Right ventricle myocardium superior (tissue), 1 donor: Measurements from ENCODE around the gene TRMT10B. TPM values are rescaled to one million over a fixed set of nuclear protein-coding genes. Genes with fewer than 3 reads are reported as not detected.
A peak's percentile ranks its signal among the peaks of the same experiment; 100 is the strongest.

Experiments used
- ATAC-seq: fragments of 200-7000 bp; cut with Tn5 transposase; one replicate; pipeline ENCODE4 v1.9.1; 2020; ENCODE audit warnings: mild to moderate bottlenecking; ENCODE audit not compliant: poor library complexity
- DNase-seq: peaks from one replicate; pipeline ENCODE4 v3.0.0-alpha.2; 2020
- intact Hi-C: fragments of 100-400 bp; cut with DNase I; formaldehyde crosslinking; loops from one replicate; pipeline ENCODE4 v1.11.2; 2022
- long read RNA-seq: library from polyadenylated mRNA; unstranded; transcript quantifications from one replicate; pipeline ENCODE4 v2.0.0, GENCODE V29; 2021
- total RNA-seq: library from RNA; stranded (reverse); fragmentation: NEBNext Ultra II Directional; extraction: Animal tissue kit (Norgen Biotek cat#: 25700); gene quantifications from one replicate; pipeline ENCODE4 v1.2.1, GENCODE V29; 2021
- donor health status: DM: no; HTN: yes; CAD: no; lungs with severe emphysema.

TRMT10B gene, protein sequence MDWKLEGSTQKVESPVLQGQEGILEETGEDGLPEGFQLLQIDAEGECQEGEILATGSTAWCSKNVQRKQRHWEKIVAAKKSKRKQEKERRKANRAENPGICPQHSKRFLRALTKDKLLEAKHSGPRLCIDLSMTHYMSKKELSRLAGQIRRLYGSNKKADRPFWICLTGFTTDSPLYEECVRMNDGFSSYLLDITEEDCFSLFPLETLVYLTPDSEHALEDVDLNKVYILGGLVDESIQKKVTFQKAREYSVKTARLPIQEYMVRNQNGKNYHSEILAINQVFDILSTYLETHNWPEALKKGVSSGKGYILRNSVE
- total RNA-seq = 3.7 TPM
- long read RNA-seq, partial matches to known transcripts = 0 of 22 reads
- long read RNA-seq, other reads (novel, unspliced or antisense) = 19 of 22 reads

DNA sequence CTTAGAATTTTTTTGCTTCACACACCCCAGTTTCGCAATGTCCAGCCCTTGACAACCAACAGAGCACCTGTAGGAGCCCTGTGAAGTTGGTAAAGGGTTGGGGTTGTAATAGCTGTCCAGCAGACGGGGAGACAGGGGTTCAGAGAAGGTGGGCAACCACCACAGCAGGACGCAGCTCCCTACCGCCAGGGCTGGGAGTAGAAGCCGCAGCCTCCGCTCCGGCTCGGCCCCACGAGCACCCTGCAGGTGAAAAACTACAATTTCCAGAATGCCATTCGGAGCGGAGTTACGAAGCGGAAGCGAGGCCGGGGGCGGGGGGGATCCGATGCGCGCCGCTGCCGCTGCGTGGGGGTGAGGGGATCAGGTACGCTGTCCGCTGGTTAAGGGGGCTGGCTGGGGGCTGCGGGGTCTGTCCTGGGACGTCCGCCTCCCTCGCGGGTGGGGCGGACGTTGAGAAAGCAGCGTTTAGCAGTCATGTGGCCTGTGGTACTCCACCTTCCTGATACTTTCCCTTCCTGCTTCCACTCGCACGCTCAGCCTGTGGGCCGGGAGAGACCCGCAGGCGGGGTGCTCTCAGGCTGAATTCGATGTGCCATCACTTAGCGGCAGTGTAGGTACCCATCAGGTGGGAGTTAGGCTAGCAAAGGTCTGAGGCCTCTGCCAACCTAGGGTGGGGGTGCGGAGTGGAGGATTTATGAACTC, at the start of gene TRMT10B:
Gene TRMT10B, plus strand, starts transcription at position 317 of the 702 bp plus-strand sequence. CDS start 8,127 bp downstream, outside the sequence.
- intact Hi-C loops = loop anchor here (10.0 kb wide), 2 partner anchors 151 to 169 kb away; partner anchors contain the start of gene SLC25A51
- ATAC-seq (peak; percentile 98), DNase-seq (peak; percentile 82)

DNA sequence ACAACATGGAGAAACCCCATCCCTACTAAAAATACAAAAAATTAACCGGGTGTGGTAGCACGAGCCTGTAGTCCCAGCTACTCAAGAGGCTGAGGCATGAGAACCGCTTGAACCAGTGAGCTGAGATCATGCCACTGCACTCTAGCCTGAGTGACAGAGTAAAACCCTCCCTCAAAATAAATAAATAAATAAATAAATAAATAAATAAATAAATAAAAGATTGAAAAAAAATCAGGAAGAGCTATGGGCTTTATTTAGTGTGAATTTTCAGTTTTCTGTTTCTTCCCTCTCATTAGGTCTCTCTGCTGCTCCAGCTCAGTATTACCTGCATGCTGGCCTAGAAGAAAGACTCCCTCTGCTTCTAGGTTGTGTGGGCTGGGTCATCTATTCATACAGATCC, 47.8 kb upstream of the TRMT10B start:
- DNase-seq (no peak), ATAC-seq (no peak)
- intact Hi-C loops = no loop called here

DNA sequence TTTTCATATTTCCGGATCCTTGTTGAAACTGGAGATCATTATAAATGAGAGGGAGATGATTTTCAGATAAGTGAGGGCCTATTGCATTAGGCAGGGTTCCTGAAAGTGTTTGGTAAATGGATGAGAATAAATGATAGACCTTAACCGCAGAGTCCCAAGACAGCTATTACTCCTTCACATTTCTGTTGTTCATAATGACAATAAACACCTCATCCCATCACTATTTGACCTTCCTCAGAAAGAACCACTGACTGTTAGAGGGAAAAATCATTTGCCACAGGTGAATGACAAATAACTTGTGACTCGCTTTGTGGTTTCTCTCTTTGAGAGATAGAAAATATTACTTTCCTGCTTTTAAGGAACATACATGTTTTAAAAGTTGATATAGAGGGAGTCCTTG, 47.3 kb upstream of the TRMT10B start:
- ATAC-seq (no peak), DNase-seq (no peak)
- intact Hi-C loops = no loop called here

DNA sequence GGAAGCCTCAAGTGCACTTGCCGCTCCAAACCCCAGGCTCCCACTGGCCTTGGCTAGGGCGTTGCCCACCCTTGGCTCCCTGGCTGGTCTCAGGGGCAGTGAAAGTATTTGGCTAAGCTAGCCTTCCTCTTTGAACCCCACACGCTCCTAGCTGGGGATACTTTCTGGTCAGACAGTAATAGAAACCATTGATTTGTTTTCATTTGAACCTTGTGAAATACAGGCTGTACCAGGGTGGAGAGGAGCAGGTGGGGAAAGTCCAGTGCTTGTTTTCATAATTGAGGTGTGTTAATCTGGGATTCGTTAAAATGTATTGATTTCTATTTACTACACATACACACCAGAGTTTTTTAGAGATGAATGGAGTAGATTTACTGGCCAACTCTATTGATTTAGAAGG, 45.9 kb upstream of the TRMT10B start:
- ATAC-seq = no peak
- intact Hi-C loops = no loop called here
- DNase-seq = no peak

DNA sequence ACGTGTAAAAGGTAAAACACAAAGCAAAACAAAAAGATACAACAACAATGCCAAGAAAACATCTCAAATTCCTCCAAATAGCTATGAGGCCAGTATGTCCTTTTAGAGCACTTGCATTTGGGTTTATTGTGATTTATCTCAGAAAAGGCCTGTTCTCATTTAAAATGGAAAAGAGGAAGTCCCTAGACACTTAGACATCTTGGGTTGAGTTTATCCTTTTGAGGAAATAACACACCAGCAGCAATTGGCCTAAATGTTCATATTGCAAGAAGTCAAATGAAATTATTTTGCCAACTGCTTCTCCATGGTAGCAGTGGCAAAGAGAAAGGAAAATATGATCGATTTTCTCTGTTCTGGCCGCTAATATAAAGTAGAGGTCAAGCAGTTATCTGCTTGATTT, 43.6 kb upstream of the TRMT10B start:
- ATAC-seq = no peak
- intact Hi-C loops = no loop called here
- no peak for DNase-seq

DNA sequence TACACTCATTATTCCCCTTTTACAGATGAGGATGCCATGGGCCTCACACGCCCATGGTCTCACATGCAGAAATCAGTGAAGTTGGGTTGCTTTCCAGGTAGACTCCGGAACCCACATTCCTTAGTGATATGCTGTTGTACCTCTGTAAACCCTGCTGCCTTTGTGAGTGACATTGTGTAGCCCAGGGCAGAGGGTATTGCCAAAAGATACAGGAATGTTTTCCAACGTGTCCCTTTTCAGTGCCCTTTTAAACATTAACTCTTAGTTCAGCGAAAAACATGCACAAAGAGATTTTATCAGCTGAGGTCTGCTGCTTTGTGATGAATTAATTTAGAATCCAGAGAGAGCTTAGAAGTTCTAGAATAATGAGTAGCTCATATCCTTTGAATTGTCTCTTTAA, 38.3 kb upstream of the TRMT10B start:
- intact Hi-C loops = no loop called here
- DNase-seq (no peak), ATAC-seq (no peak)

DNA sequence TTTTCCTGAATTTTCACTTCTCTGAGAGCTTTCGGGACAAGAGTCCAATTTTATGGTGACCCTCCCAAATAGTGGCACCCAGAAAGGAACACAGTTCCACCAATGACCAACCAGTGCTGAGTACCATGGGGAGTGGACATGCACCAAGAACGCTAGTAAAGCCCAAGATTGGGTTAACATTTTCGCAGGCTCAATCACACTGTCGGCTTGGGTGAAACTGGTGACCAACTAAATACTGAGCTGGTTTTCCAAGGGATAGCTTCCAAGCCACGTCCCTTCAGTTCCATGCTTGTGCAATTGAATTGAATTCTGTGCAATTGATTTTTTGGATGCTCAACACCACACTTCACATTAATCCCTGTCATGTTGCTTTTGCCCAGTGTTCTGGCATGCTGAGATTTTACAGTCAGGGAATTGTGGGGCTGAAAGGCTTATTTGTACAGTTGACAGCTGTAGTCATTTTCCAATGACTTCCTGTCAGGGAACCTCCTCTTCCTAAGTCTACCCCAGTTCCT, 37.6 kb upstream of the TRMT10B start:
- intact Hi-C loops = no loop called here
- DNase-seq (no peak), ATAC-seq (no peak)

DNA sequence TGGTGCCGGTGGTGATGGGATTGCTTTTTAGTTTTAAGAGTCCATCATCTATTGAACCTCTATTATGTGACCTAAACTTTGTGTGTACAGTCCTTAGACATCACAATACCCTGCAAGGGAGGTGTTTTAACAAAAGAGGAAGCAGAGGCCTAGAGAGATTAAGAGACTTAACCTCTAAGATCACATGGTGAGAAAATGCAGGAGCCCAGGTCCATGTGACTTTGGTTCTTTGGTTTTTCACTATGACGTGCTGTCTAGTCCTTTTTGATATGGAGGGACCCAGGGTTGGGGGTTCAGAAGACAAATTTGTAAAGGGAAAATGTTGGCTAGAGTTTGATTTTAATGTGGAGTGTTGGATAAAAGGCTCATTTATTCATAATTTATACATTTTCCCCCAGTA, 34.1 kb upstream of the TRMT10B start:
- DNase-seq (no peak), ATAC-seq (no peak)
- intact Hi-C loops = no loop called here

DNA sequence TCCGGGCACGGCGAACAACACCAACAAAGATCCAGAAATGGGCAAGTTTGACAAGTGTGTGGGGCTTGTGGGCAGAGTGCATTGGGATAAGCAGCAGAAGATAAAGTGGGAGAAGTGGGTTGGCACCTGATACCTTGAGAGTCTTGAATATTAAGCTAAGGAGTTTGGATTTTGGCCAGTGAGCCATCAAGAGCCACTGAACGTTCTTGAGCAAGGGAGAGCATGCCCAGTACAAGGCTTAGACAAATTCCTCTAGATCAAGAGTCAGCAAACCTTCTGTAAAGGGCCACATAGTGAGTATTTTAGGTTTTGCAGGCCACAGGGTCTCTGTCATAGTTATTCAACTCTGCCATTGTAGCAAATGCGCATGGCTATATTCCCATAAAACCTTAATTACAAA, 26.6 kb upstream of the TRMT10B start:
- DNase-seq (no peak), ATAC-seq (no peak)
- intact Hi-C loops = no loop called here

DNA sequence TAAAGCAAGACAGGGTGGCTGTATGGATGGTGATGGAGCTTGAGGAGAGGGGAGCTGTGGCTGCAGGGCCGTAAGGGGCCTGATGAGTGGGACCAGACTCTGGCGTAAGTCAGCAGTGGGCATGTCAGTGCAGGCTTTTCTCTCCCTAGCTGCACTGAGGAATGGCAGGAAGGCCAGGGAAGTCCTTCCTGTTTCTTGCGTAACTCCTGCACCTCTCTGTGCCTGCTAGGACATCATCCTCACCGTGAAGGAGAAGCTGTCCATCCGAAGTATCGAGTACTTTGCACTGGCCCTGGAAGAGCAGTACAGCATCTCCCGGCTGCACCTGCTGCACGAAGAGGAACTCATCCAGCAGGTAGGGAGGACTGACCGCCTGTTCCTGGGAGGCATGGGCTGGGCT, 24.1 kb upstream of the TRMT10B start:
- intact Hi-C loops = no loop called here
- DNase-seq (no peak), ATAC-seq (no peak)

DNA sequence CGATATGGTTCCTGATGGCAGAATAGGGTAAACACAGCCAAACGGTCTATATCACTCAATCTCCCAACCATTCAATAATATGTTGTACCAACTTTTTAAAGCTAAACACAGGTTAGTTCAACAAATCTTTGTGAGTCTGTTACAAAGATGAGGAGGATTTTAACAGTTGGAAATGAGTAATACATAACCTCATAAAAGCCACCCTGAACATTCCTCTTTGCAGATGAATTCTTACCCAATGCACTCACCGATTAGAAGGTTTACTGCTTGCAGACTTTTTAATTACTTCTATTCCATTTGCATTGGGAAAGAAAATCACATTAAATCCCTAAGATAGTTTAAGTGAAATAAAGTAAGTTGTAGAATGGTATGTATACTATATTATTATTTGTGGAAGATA, 23.3 kb upstream of the TRMT10B start:
- ATAC-seq (no peak), DNase-seq (no peak)
- intact Hi-C loops = no loop called here

DNA sequence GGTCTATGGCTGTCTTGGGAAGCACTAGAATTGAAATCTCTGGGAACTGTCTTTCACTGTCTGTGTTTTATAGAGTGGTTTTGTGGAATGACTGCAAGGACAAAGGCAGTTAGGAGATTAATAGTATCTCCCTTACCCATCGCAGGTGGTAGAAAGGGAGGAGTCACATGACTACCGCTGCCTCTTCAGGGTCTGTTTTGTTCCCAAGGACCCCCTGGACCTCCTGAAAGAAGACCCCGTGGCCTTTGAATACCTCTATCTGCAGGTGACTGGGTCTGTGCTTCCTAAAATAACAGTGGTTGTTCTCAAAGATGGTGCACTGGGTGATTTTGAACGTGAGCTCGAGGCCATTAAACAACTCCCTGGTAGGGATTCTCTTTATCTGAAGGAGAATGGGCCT, 22.8 kb upstream of the TRMT10B start:
- ATAC-seq (no peak), DNase-seq (no peak)
- intact Hi-C loops = no loop called here

DNA sequence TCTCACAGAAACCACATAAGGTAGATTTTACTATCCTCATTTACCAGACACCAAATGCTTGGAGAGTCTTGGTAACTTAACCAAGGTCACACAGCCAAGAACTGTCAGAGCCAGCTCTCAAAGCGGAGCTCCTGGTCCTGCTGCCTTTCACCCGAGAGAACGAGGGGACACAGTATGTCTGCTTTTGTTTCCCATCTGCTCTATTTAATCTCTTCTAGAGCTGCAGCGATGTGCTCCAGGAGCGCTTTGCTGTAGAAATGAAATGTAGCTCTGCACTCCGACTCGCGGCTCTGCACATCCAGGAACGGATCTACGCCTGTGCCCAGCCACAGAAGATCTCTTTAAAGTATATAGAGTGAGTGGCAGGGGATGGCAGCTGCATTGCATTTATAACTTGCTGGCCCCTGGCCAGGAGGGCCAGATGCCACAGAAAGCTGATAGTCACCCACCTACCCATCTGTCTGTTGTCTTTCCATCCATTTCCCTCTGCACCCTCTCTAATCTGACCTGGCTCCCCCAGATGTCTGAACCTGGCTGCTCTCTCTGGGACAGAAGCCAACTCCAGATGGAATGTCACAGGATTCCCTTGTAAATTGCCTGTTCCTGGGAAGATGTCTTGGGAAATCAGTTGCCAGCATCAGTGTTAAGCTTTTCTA, 21.4 kb upstream of the TRMT10B start:
- ATAC-seq (no peak), DNase-seq (no peak)
- intact Hi-C loops = no loop called here

DNA sequence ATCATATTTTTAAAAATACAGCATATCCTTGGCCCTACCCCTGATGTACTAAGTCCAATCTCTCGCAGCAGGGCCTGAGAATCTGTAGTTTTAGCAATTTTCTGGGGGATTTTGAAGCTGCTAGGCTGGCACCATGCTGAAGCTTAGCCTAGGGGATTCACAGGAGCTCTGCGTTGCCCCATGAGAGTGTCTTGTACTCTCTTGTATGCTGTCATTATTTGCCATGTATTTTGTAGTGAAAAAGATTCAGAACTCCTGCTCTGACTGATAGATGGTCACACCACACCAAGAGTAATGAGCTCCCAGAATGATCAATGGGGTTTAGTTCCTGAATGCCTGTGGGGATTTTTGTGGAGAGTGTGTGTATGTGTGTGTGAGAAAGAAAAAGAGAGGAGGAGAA, 20.7 kb upstream of the TRMT10B start:
- ATAC-seq (no peak), DNase-seq (no peak)
- intact Hi-C loops = no loop called here

DNA sequence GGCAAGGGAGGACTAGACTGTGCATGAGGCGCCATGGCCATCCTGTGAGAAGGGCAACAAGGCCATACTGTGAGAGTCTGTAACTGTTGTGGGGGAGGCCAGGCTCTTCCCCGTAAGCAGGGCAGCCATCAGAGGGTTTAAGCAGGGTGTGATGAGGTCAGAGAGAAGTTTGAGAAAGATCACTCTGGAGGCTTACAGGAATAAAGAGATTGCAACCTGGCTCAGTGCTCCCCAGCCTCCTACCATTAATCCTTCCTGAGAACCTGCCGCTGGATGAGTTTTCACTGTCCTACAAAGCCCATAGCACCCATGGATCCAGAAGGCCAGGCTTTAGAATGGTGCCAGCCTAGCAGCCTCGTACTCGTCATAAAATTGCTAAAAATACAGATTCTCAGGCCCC, 14.4 kb upstream of the TRMT10B start:
- no peak for DNase-seq
- intact Hi-C loops = no loop called here
- ATAC-seq = no peak

DNA sequence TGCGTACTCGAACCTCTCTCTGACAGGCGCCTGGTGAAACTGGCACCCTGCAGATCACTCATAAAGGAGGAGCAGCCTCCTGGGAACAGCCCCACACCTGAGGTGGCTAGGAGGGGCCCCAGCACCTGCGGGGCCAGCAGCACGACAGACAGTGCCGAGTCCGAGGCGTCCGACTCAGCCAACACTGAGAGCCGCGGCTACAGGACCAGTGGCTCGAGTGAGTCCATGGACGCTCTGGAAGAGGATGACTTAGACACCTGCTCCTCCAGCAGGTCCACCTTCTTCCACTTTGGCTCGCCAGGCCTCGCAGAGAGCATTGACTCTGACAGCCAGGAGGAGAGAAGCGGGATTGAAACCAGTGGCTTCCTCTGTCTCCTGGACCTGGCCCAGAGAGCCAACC, 13.5 kb upstream of the TRMT10B start:
- intact Hi-C loops = loop anchor here (10.0 kb wide), 2 partner anchors 45 to 645 kb away; no protein-coding TSS in a partner anchor
- no peak for ATAC-seq

DNA sequence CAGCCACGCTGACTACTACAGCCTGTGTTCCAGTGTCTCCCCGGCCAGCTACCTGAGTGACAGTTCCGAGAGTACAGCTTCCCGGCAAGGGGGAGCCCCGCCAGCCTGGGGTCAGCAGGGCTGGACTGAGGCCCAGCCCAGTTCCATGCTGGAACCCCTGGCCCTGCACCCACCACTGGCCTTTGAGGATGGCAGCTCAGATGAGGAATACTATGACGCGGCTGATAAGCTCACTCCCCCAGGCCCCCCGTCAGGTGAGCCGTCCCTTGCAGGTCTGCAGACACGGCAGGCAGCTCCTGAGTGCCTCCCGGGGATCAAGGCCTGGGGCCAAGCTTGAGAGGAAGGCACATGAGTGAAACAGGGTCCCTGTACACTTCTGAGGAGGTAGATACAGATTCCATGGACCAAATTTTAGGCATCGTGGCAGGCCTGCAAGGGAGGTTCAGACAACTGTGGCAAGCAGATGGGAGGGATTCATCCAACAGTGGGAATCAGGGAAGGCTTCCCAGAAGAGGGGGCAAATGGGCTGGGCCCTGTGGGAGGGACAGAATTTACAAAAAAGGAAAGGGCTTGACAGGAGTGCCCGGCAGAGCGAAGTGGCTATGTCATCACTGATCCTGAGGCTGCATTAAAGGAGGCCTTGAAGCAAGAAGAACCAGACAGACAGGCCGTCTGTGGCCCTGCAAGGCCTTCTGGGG, 12.8 kb upstream of the TRMT10B start:
- no peak for ATAC-seq

More for the DNA sequence above, 13.5 kb upstream of the TRMT10B start:
- no peak for DNase-seq

DNA sequence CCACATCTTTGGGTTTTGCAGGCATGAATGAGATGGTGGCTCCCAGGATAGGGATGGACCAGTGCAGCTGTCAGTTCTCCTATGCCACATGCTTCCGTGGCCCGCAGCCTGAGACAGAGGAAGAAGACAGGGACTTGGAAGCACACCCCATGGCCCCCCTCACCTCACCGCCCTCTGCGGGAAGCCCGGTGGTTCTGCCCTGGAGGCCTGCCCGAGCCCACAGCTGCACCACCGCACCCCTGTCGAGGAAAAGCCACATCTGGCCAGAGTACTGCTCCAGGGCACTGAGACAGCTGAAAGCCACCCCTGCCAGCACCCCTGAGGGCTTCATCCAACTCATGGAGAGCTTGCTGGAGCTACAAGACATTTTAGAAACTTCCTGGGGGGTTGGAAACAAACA, 7.6 kb upstream of the TRMT10B start:
- DNase-seq (no peak), ATAC-seq (no peak)
- intact Hi-C loops = loop anchor here (10.0 kb wide), 2 partner anchors 51 to 639 kb away; no protein-coding TSS in a partner anchor

More for the DNA sequence above, 12.8 kb upstream of the TRMT10B start:
- intact Hi-C loops = loop anchor here (10.0 kb wide), 2 partner anchors 46 to 644 kb away; no protein-coding TSS in a partner anchor
- DNase-seq = no peak
